ENCODE results near the gene LTO1. TPM values are rescaled to one million over a fixed set of nuclear protein-coding genes. Genes with fewer than 3 reads are reported as not detected.
A peak's percentile ranks its signal among the peaks of the same experiment; 100 is the strongest.

LTO1 gene
- total and polyA plus RNA-seq, 10 of the 15 experiments (the other 5 are each of a cell fraction or from before 2014, with no cell fraction given), result 2.6 to 27.5 (median 14.4) TPM

- Histone ChIP-seq H2AFZ (ENCODE audit: control insufficient read depth, low read depth, low read length) (no peak overlapping the region), H3K36me3 (ENCODE audit: control insufficient read depth in 2 of 2, insufficient read depth in 2 of 2, low read length in 1 of 2) (no peaks in the 10 kb centered on the region; a peak in 1 of 4 replicates), H4K20me1 (ENCODE audit: control insufficient read depth, insufficient read depth) (no peaks in the 10 kb centered on the region), H3K9ac (ENCODE audit: control insufficient read depth, insufficient read depth, low read length) (no peak overlapping the region), H3K9me3 (replicated peaks; ENCODE audit: control insufficient read depth, insufficient read depth, low read length) (no peaks in the 10 kb centered on the region; the same call in 2 of the 3 replicates), H3K4me1 (ENCODE audit: control insufficient read depth, insufficient read depth, low read length) (no peaks in the 10 kb centered on the region), H3K79me2 (ENCODE audit: control insufficient read depth, insufficient read depth, low read length) (no peaks in the 10 kb centered on the region), H3K4me3 (no peak overlapping the region), H3K27ac (ENCODE audit: control insufficient read depth, insufficient read depth) (no peak overlapping the region), H3K27me3 (replicated peaks in 1 of 2; ENCODE audit: control insufficient read depth in 2 of 2, insufficient read depth in 2 of 2, low read length in 1 of 2) (no peaks in the 10 kb centered on the region; a peak in 1 of 4 replicates), H3K4me2 (ENCODE audit: control insufficient read depth, insufficient read depth) (no peak overlapping the region)
- no peak for TF ChIP-seq POLR2A (IDR thresholded peaks at IDR 0.05; ENCODE audit: low read depth, low read length)
- ChIA-PET RAD21 (ENCODE audit: unreplicated experiment) (no interaction called here), CTCF (no interaction called here), POLR2A (no interaction called here), SMC1A (ENCODE audit: uncharacterized antibody, unreplicated experiment) (no interaction called here)
- DNase-seq (ENCODE audit: low read depth, low spot score) (no peak), ATAC-seq (no peak), FAIRE-seq (no peak)
- in situ Hi-C loops (cut with MboI), result no loop called here
- no TSS peak for BruUV-seq (replicated peaks)
- WGBS (ENCODE audit: insufficient coverage, insufficient replicate concordance, low lambda C conversion rate, missing lambda C conversion rate), result 25% methylated on average over 8 of the region's 8 CpGs
- intact Hi-C loops (cut with micrococcal nuclease; ENCODE audit: unreplicated experiment), result no loop called here
These were observed 44.7 kb downstream of the LTO1 start for GRCh38 chr11:69630424-69630823.

DNA sequence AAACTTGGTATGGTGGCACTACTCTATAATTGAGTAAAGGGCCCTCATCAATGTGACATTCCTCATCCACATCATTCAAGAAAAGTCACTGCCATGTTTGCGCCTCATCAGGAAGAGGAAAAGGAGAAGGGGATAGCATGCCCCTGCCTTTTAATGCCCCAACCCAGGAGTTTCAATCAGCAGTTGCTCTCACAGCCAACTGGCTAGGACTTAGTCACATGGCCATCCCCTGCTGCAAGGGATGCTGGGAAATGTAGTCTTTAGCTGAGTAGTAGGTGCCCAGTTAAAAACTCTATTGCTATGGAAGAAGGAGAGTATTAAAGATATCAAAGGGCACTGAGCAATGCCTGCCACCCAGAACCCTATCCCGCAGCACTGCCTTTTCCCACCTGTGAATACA, 45.1 kb downstream of the LTO1 start:
- H3K36me3 ChIP-seq (ENCODE audit: control insufficient read depth in 2 of 2, insufficient read depth in 2 of 2, low read length in 1 of 2), result no peaks in the 10 kb centered on the region; a peak in 1 of 4 replicates
- no peak overlapping the region for H3K9ac ChIP-seq (ENCODE audit: control insufficient read depth, insufficient read depth, low read length)
- in situ Hi-C loops (cut with MboI), result no loop called here
- no peaks in the 10 kb centered on the region for H3K4me1 ChIP-seq (ENCODE audit: control insufficient read depth, insufficient read depth, low read length)
- H3K4me3 ChIP-seq, result no peak overlapping the region
- no TSS peak for BruUV-seq (replicated peaks)
- no peaks in the 10 kb centered on the region; the same call in 2 of the 3 replicates for H3K9me3 ChIP-seq (replicated peaks; ENCODE audit: control insufficient read depth, insufficient read depth, low read length)
- no peak for ATAC-seq
- WGBS (ENCODE audit: insufficient coverage, insufficient replicate concordance, low lambda C conversion rate, missing lambda C conversion rate), result 43% methylated on average over 2 of the region's 2 CpGs
- H3K4me2 ChIP-seq (ENCODE audit: control insufficient read depth, insufficient read depth), result no peak overlapping the region
- ChIA-PET RAD21 (ENCODE audit: unreplicated experiment) (no interaction called here), CTCF (no interaction called here), POLR2A (no interaction called here), SMC1A (ENCODE audit: uncharacterized antibody, unreplicated experiment) (no interaction called here)
- H3K79me2 ChIP-seq (ENCODE audit: control insufficient read depth, insufficient read depth, low read length), result no peaks in the 10 kb centered on the region
- no peaks in the 10 kb centered on the region for H4K20me1 ChIP-seq (ENCODE audit: control insufficient read depth, insufficient read depth)
- H3K27me3 ChIP-seq (replicated peaks in 1 of 2; ENCODE audit: control insufficient read depth in 2 of 2, insufficient read depth in 2 of 2, low read length in 1 of 2), result no peaks in the 10 kb centered on the region; a peak in 1 of 4 replicates
- no peak overlapping the region for H2AFZ ChIP-seq (ENCODE audit: control insufficient read depth, low read depth, low read length)
- intact Hi-C loops (cut with micrococcal nuclease; ENCODE audit: unreplicated experiment), result no loop called here
- DNase-seq (ENCODE audit: low read depth, low spot score), result no peak
- H3K27ac ChIP-seq (ENCODE audit: control insufficient read depth, insufficient read depth), result no peak overlapping the region
- TF ChIP-seq MEF2B (IDR thresholded peaks at IDR 0.05; ENCODE audit: partially characterized antibody, poor library complexity, severe bottlenecking) (no peak), ATF3 (IDR thresholded peaks at IDR 0.05; ENCODE audit: borderline replicate concordance, extremely low read depth, low read depth, low read length) (0 out of 2 replicates have a peak, but pooled peaks have one; percentile 20), SIX5 (IDR thresholded peaks at IDR 0.05; ENCODE audit: low read depth, low read length, severe bottlenecking) (peak; percentile 43), ATF7 (IDR thresholded peaks at IDR 0.05; ENCODE audit: low read depth) (no peak), POLR2AphosphoS2 (IDR thresholded peaks at IDR 0.05; ENCODE audit: low read depth, low read length) (no peak), NFYB (IDR thresholded peaks at IDR 0.05; ENCODE audit: insufficient read depth, low read depth, low read length) (0 out of 2 replicates have a peak, but pooled peaks have one; percentile 12)
- TF ChIP-seq, protein P1, sequence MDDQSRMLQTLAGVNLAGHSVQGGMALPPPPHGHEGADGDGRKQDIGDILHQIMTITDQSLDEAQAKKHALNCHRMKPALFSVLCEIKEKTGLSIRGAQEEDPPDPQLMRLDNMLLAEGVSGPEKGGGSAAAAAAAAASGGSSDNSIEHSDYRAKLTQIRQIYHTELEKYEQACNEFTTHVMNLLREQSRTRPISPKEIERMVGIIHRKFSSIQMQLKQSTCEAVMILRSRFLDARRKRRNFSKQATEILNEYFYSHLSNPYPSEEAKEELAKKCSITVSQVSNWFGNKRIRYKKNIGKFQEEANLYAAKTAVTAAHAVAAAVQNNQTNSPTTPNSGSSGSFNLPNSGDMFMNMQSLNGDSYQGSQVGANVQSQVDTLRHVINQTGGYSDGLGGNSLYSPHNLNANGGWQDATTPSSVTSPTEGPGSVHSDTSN (IDR thresholded peaks at IDR 0.05; ENCODE audit: insufficient replicate concordance, low read depth, low read length), result no peak
- TF ChIP-seq, protein P2, sequence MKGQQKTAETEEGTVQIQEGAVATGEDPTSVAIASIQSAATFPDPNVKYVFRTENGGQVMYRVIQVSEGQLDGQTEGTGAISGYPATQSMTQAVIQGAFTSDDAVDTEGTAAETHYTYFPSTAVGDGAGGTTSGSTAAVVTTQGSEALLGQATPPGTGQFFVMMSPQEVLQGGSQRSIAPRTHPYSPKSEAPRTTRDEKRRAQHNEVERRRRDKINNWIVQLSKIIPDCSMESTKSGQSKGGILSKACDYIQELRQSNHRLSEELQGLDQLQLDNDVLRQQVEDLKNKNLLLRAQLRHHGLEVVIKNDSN (IDR thresholded peaks at IDR 0.05; ENCODE audit: borderline replicate concordance, extremely low read length, insufficient read depth, low read depth, low read length), result peak; percentile 55
- no peak for FAIRE-seq
